Measurements from ENCODE around the gene CNIH1. TPM values are rescaled to one million over a fixed set of nuclear protein-coding genes. Genes with fewer than 3 reads are reported as not detected.

The CNIH1 gene
- total RNA-seq, 4 donors from 2014 or later, result 40.8 to 184 (median 152) TPM

GRCh38 chr14:54489318-54489683, 48.1 kb upstream of the CNIH1 start:
- Histone ChIP-seq H3K4me3 (peak overlapping the region; percentile 18 to 100 (median 96)), H3K27ac (peak overlapping the region; percentile 97 to 99 (median 98)), H3K27me3 (no peaks in the 10 kb centered on the region), H3K9me3 (no peaks in the 10 kb centered on the region), H3K36me3 (no peaks in the 10 kb centered on the region), H3K4me1 (peaks cover 4 to 61% (median 34%) of the 10 kb centered on the region in 4 donors)
- no peak for DNase-seq
- no peak for TF ChIP-seq EP300 (IDR thresholded peaks at IDR 0.05; ENCODE audit: low read depth)
- TF ChIP-seq CTCF (IDR thresholded peaks at IDR 0.05), result peak in 1 of 5 experiments; percentile 2
- intact Hi-C loops (cut with DNase I; ENCODE audit: low total_unique reads), result no loop called here
- in situ Hi-C loops (cut with MboI; ENCODE audit: low pct_ligation_motif_present in 1 of 4, low pct_unique_long_range_greater_than_20kb in 1 of 4, low sequenced_read_pairs in 3 of 4), result no loop called here
- WGBS, 2 donors (ENCODE audit: low coverage in 1 of 2), result 18 to 24% methylated on average over 5 of the region's 5 CpGs

GRCh38 chr14:54488646-54489317, 47.6 kb upstream of the CNIH1 start, which contains the start of gene GMFB:
Gene GMFB (minus strand): TSS chr14:54488980. CDS start chr14:54488927, 53 bp downstream.
- 0 to 1% methylated on average over 3 to 39 of the region's 51 CpGs for WGBS, 2 donors (ENCODE audit: low coverage in 1 of 2)
- no peaks in the 10 kb centered on the region for H3K36me3 ChIP-seq
- intact Hi-C loops (cut with DNase I; ENCODE audit: low total_unique reads), result no loop called here
- DNase-seq, result peak; percentile 95
- H3K9me3 ChIP-seq, result no peaks in the 10 kb centered on the region
- H3K27me3 ChIP-seq, result no peaks in the 10 kb centered on the region
- TF ChIP-seq POLR2A (IDR thresholded peaks at IDR 0.05) (peak; percentile 95), POLR2AphosphoS5 (IDR thresholded peaks at IDR 0.05) (peak; percentile 91 to 96 (median 95)), CTCF (IDR thresholded peaks at IDR 0.05) (peak; percentile 29 to 55 (median 36)), EP300 (IDR thresholded peaks at IDR 0.05; ENCODE audit: low read depth) (no peak)
- peak within 1 kb of the TSS; percentile 97 to 99 (median 98) for H3K27ac ChIP-seq
- H3K4me1 ChIP-seq, result peaks cover 6 to 63% (median 37%) of the 10 kb centered on the region in 4 donors
- in situ Hi-C loops (cut with MboI; ENCODE audit: low pct_ligation_motif_present in 1 of 4, low pct_unique_long_range_greater_than_20kb in 1 of 4, low sequenced_read_pairs in 3 of 4), result no loop called here
- H3K4me3 ChIP-seq, result peak within 1 kb of the TSS; percentile 85 to 100 (median 96)

- H3K27ac ChIP-seq, result peak overlapping the region; percentile 97 to 99 (median 98)
- peak in 2 of 5 experiments; percentile 8 to 24 for TF ChIP-seq CTCF (IDR thresholded peaks at IDR 0.05)
- TF ChIP-seq EP300 (IDR thresholded peaks at IDR 0.05; ENCODE audit: low read depth), result no peak
- peak overlapping the region; percentile 85 to 100 (median 96) for H3K4me3 ChIP-seq
- peaks cover 6 to 67% (median 42%) of the 10 kb centered on the region in 4 donors for H3K4me1 ChIP-seq
- WGBS, 2 donors (ENCODE audit: low coverage in 1 of 2), result 0 to 1% methylated on average over 7 to 9 of the region's 9 CpGs
- intact Hi-C loops (cut with DNase I; ENCODE audit: low total_unique reads) (no loop called here), in situ Hi-C loops (cut with MboI; ENCODE audit: low pct_ligation_motif_present in 1 of 4, low pct_unique_long_range_greater_than_20kb in 1 of 4, low sequenced_read_pairs in 3 of 4) (no loop called here)
- H3K9me3 ChIP-seq, result no peaks in the 10 kb centered on the region
- no peak for DNase-seq
- H3K36me3 ChIP-seq, result no peaks in the 10 kb centered on the region
- no peaks in the 10 kb centered on the region for H3K27me3 ChIP-seq
Measured at GRCh38 chr14:54488318-54488645, 47.1 kb upstream of the CNIH1 start.

- H3K27me3 ChIP-seq, result no peaks in the 10 kb centered on the region
- peak overlapping the region; percentile 97 to 99 (median 98) for H3K27ac ChIP-seq
- peaks cover 11 to 72% (median 44%) of the 10 kb centered on the region in 4 donors for H3K4me1 ChIP-seq
- peak overlapping the region in 3 of 4 donors; percentile 95 to 100 (median 96) for H3K4me3 ChIP-seq
- in situ Hi-C loops (cut with MboI; ENCODE audit: low pct_ligation_motif_present in 1 of 4, low pct_unique_long_range_greater_than_20kb in 1 of 4, low sequenced_read_pairs in 3 of 4) (no loop called here), intact Hi-C loops (cut with DNase I; ENCODE audit: low total_unique reads) (no loop called here)
- 31% methylated on average over 3 to 4 of the region's 4 CpGs for WGBS, 2 donors (ENCODE audit: low coverage in 1 of 2)
- H3K9me3 ChIP-seq, result no peaks in the 10 kb centered on the region
- no peaks in the 10 kb centered on the region for H3K36me3 ChIP-seq
- no peak for DNase-seq
- TF ChIP-seq CTCF (IDR thresholded peaks at IDR 0.05) (no peak), EP300 (IDR thresholded peaks at IDR 0.05; ENCODE audit: low read depth) (no peak), POLR2AphosphoS5 (IDR thresholded peaks at IDR 0.05) (peak in 1 of 3 donors; percentile 28), POLR2A (IDR thresholded peaks at IDR 0.05) (peak; percentile 10)
Measured at GRCh38 chr14:54487771-54488170, 46.6 kb upstream of the CNIH1 start.

Measured in transverse colon (tissue), 4 donors.